Fibroblast of skin of back (primary cell): ENCODE measurements around the gene BRINP2.

ENCODE experiments used
- DNase-seq: peaks from one replicate; pipeline ENCODE4 v3.0.0-alpha.2; 2013

The BRINP2 gene

DNA sequence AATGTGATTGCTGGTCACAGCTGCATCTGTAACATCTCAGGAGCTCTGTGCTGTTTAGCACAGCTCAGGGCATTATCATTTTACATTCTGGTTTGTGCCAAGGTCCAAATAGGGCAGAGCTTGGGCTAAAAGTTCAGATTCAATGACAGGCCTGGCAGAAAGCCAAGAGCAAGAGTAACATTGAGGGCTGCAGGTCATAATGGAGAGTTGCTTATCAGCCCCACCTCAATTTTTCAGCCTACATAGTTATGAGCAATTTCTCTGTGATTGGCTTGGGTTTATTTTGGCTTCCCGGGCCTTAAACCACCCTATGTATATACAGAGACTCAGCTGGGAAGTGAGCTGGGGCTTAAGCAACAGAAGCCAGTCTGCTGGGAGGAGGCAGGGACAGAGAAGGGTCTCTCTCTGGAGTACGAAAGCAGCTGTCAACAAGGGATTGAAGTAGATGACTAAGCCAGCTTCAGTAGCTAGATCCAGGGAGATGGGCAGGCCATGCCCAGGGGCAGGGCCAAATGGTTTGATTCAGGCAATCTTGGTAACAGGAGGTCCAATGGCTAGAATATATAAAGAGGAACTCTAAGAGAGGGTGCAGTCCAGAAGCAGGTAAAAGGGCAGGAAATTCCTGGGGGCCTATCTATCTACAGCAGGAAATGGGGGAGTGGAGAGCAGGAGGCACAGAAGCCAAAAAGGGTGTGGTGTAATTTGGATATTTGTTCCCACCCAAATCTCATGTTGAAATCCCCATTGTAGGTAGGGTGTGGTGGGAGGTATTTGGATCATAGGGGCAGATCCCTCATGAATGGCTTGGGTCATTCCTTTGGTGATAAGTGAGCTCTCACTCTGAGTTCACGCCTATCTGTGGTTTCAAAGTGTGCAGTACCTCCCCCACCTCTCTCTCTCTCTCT, 49.0 kb downstream of the BRINP2 start:
- DNase-seq, result no peak

- no peak for DNase-seq
These were observed 52.6 kb downstream of the BRINP2 start for GRCh38 chr1:177223359-177223758.

- DNase-seq, result no peak
These were observed 57.4 kb downstream of the BRINP2 start for GRCh38 chr1:177227978-177228692.

GRCh38 chr1:177228693-177229065, 57.9 kb downstream of the BRINP2 start:
- DNase-seq, result peak; percentile 4

GRCh38 chr1:177229781-177230180, 59.0 kb downstream of the BRINP2 start:
- DNase-seq, result no peak

DNA sequence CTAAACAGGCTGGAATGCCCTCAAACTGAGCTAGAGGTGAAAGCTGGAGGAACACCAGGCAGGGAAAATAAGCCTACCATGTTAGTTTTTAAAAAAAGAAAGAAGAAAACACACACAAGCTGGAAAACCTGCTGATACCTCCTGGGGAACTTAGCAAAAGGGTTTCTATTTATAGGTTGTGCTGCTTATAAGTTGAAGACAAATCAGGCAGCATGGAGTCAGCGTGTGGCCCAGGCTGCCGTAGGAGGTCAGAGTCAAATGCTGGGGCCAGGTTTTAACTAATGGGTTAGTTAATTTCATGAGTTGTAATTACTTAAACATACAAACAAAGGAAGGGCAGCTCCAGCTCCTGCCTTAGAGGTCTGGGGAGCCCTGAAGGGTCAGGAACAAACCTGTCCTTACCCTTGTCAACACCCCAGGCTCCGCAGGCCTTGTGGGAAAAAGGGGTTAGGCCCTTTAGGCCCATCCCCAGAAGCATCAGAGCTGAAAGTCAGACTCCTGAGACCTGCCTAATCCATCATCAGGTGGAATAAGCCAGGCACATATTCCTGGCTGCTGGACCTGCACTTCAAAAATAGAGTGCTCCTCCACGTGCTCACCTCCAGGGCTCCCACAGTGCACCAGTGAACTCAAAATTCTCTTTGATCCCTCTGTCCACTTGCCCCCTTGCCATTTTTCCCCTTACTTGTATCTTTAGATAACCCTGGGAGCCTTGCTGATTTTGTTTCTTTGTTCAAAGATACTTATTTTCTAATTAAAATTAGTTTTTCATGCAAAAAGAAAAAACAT, 59.7 kb downstream of the BRINP2 start:
- DNase-seq, result no peak

DNA sequence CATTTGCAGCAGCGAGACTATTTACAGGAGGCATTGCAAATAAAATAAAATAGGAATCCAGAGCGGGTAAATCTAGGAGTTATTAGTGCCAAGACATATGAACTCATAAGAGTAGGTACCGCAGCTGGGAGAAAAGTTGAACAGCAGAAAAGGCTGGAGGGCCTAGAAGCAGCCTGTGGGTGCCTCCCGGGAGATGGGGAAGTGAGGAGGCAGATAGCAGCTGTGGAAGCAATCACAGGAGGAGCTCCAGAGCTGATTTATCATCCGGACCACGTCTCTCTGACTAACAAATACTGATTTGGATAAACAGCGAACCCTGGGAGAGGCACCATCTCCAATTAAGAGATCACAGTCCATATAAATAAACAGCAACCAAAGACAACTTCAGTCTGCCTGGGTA, 64.6 kb downstream of the BRINP2 start:
- DNase-seq, result no peak

- DNase-seq, result no peak
These were observed 66.2 kb downstream of the BRINP2 start for GRCh38 chr1:177236962-177237361.

DNA sequence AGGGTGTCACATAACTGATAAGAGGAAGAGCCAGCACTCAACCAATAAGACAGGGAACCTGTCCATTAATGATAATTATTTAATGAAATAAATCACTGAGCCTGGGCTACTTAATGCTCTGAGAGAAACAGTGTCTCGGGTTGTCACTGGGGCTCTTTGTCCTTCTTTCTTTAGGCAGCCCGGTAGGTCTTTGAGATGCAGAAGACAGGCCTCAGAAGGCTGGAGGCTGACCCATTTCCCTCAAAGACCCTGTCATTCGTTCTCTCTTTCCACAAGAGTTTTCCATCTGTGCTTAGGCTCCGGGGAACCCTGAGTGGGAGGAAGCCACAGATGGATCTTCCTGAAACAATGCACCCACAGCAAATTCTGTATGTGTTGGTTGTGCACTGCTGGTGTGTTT, 68.2 kb downstream of the BRINP2 start:
- DNase-seq, result no peak

DNA sequence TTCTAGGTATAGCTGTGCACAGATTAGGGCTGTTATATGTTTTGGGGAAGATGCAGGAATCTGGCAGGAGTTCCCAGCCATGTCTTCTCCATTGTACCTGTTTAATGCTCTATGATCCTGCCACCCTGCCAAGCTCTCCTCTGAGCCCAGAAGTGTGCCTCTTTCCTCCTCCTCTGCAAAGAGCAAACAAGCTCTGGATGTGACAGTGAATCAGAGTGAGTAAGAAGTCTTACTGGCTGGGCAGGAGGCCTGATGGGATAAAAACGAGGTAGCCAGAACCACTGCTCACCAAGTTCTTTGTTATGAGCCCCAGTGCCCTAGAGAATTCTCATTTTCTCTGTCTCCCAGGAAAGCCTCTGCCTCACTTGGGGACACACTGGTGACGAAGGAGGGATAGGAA, 69.0 kb downstream of the BRINP2 start:
- no peak for DNase-seq

DNA sequence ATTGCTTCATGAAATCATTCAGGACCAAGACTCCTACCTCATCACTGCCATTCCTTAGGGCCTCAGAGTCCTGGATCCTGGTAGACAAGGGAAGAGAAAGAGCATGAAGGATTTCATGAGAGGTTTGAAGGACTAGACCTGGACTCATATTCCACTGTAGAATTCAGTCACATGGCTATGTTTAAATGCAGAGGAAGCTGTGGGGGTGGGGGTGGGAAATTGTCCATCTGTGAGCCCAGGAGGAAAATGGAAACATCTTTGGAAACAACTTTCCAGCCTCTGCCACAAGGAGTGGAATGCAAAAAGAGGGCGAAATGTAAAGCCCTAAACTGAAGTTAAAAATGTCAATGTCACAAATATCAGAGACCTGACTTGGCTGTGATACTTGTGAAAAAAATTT, 73.0 kb downstream of the BRINP2 start:
- no peak for DNase-seq

DNA sequence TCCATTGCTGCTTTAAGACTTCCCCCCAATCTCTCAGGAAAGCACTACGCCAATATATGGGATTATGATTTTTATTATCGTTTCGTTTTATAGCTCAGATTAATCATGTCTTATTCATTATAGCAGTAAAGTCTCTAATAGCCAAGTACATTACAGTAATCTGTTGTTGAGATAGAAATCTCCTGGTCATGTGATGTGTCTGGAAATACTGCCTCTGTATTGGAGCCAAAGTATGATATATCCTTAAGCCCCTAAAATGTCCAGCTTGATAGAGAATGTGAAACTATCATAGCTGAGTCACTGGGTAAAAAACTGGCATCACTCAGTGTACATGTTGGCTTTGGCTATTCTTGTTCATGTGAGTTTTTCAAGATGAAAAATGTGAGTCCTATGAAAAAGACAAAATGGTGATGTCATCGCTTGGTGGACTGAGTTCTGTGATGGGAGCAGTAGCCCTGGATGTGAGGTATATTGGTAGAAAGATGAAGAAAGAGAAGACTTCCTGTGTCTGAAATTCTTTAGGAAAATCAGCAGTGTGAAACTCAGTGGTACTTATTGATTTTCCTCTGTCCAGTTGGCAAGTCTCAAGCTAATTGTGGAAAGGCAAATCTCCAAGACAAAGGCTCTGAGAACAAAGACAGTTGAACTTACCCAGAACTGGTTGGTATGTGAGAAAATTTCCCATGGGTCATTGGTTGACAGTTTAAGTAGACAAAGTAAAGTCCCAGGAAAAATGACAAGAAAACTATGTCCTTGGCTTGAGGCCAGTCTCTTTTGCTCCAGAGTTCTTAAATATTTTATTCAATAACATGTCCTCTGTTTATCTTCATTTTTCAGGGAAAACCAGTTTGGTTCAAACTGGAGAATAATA, 76.2 kb downstream of the BRINP2 start:
- peak; percentile 12 for DNase-seq

GRCh38 chr1:177247623-177248176, 76.9 kb downstream of the BRINP2 start:
- DNase-seq, result no peak

GRCh38 chr1:177248258-177248657, 77.5 kb downstream of the BRINP2 start:
- DNase-seq, result no peak

DNA sequence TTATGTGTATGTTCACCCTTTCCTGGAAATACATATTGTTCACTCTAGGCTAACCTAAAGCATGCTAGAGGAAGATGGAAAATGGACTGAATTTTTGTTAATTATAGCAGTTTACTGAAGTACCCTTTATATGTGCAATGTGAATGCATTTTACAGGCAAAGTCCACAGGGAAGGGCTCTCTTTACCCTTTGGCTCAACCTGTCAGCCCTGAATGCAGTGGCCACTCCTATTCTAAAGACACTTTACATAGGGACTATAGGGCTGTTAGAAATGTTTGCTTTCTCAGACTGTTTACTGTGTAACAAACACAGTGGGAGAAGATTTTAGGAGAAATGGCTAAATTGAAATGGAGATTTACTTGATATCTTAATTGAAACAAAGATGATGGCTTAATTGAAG, 78.5 kb downstream of the BRINP2 start:
- no peak for DNase-seq

- no peak for DNase-seq
These were observed 82.1 kb downstream of the BRINP2 start for GRCh38 chr1:177252877-177253276.

DNA sequence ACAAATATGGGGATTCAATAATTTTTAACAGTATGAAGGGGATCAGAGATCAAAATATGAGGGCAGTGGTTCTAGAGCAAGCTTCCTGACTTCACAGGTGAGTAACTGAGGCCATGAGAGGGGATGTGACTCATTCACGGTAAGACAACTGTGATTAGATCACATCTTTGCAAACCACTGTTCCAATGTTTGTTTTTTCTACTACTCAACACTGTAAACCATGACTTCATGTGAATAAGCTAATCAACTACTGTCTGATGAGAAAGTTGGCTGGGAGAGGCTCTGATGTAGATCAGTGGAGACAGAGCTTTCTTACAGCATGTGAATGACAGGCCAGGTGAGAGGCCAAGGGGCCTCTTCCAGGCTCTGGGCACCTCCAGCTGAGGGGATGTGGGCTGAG, 84.7 kb downstream of the BRINP2 start:
- DNase-seq, result peak; percentile 11

- peak; percentile 86 for DNase-seq
These were observed 85.7 kb downstream of the BRINP2 start for GRCh38 chr1:177256153-177257075.

DNA sequence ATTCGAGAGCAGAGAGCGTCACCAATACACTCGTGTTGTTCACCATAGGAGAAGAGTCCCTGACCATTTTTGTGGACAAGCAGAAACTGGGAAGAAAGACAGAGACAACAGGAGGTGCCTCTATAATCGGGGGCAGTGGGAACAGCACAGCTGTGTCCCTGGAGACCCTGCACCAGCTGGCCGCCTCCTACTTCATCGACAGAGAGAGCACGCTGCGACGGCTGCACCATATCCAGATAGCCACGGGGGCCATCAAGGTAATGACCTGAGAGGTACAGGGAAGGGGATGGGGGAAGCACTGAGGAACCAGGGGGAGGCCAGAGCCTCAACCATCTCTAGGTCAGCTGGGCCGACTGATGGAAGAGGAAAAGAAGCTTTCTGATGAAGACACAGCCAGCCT, 86.4 kb downstream of the BRINP2 start:
- no peak for DNase-seq

GRCh38 chr1:177257576-177257975, 86.8 kb downstream of the BRINP2 start:
- no peak for DNase-seq

GRCh38 chr1:177270863-177271262, 100.1 kb downstream of the BRINP2 start:
- no peak for DNase-seq
